ENCODE measurements around the gene SLC34A3.

The SLC34A3 gene

GRCh38 chr9:137245450-137246421 is 15.0 kb downstream of the SLC34A3 start:
- DNase-seq (ENCODE audit: low read depth) = no peak

DNA sequence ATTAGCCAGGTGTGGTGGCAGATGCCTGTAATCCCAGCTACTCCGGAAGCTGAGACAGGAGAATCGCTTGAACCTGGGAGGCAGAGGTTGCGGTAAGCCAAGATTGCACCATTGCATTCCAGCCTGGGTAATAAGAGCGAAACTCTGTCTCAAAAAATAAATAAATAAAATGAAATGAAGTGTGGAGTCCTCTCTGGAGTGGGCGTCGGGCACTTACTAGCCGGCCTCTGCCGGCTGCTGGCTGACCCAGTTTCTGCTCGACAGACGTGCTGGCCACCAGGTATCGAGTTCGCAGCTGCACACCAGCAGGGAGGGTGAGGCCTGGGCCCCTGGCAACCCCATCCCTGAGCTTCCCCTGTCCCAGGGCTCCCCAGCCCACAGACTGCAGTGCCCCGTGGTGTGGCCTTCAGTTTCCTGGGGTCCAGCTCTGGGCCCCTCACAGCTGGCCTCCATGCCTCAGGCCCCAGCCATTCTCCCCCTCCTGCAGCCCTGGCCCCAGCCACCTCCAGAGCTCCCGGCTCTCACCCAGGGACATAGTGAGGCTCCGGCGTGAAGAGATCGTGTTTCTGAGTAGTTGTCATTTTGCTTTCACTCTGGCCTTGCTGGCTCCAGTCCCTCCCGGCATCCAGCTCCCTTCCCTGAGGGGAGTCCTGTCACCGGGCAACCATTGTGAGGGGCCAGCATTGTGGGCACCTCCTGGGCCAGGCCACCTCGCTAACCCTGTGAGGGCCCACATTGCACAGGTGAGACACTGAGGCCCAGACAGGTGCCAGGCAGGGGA is 16.6 kb downstream of the SLC34A3 start:
- TF ChIP-seq, protein P1, sequence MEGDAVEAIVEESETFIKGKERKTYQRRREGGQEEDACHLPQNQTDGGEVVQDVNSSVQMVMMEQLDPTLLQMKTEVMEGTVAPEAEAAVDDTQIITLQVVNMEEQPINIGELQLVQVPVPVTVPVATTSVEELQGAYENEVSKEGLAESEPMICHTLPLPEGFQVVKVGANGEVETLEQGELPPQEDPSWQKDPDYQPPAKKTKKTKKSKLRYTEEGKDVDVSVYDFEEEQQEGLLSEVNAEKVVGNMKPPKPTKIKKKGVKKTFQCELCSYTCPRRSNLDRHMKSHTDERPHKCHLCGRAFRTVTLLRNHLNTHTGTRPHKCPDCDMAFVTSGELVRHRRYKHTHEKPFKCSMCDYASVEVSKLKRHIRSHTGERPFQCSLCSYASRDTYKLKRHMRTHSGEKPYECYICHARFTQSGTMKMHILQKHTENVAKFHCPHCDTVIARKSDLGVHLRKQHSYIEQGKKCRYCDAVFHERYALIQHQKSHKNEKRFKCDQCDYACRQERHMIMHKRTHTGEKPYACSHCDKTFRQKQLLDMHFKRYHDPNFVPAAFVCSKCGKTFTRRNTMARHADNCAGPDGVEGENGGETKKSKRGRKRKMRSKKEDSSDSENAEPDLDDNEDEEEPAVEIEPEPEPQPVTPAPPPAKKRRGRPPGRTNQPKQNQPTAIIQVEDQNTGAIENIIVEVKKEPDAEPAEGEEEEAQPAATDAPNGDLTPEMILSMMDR (IDR thresholded peaks at IDR 0.05; ENCODE audit: low read length, missing control alignments) = no peak
- no peak overlapping the region for H3K4me3 ChIP-seq (replicated peaks; ENCODE audit: low read depth, low read length)
- no peak for DNase-seq (ENCODE audit: low read depth)

More at GRCh38 chr9:137245450-137246421, 15.0 kb downstream of the SLC34A3 start:
- TF ChIP-seq, protein P1 (IDR thresholded peaks at IDR 0.05; ENCODE audit: low read length, missing control alignments) = no peak
- H3K4me3 ChIP-seq (replicated peaks; ENCODE audit: low read depth, low read length) = no peak overlapping the region

DNA sequence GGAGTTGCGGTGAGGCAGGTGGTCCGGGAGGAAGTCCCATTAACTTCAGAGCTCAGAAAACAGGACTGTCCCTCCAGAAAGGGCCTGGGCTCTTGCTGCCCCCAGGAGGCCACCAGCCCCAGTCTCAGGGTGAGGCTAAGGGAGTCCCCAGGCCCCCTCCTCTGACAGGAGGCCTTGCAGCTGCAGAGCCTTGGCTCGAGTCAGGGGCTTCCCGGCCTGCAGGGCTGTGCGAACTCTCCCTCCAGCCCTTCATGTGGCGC is 17.1 kb downstream of the SLC34A3 start:
- H3K4me3 ChIP-seq (replicated peaks; ENCODE audit: low read depth, low read length) = no peak overlapping the region
- no peak for DNase-seq (ENCODE audit: low read depth)
- TF ChIP-seq, protein P1 (IDR thresholded peaks at IDR 0.05; ENCODE audit: low read length, missing control alignments) = no peak

- TF ChIP-seq, protein P1 (IDR thresholded peaks at IDR 0.05; ENCODE audit: low read length, missing control alignments) = no peak
Measured at GRCh38 chr9:137250329-137251193, 19.9 kb downstream of the SLC34A3 start.

GRCh38 chr9:137251194-137251461 is 20.4 kb downstream of the SLC34A3 start, which contains the start of gene STPG3:
Gene STPG3, plus strand, starts transcription at chr9:137251286. Its CDS starts 1 bp downstream, at chr9:137251287.
- TF ChIP-seq, protein P1 (IDR thresholded peaks at IDR 0.05; ENCODE audit: low read length, missing control alignments) = no peak

More at GRCh38 chr9:137250329-137251193, 19.9 kb downstream of the SLC34A3 start:
- DNase-seq (ENCODE audit: low read depth) = no peak
- H3K4me3 ChIP-seq (replicated peaks; ENCODE audit: low read depth, low read length) = no peak overlapping the region

GRCh38 chr9:137251490-137252268 is 21.0 kb downstream of the SLC34A3 start:
- no peak overlapping the region for H3K4me3 ChIP-seq (replicated peaks; ENCODE audit: low read depth, low read length)
- no peak for DNase-seq (ENCODE audit: low read depth)
- TF ChIP-seq, protein P1 (IDR thresholded peaks at IDR 0.05; ENCODE audit: low read length, missing control alignments) = no peak

More at GRCh38 chr9:137251194-137251461, 20.4 kb downstream of the SLC34A3 start, which contains the start of gene STPG3:
- no peak for DNase-seq (ENCODE audit: low read depth)
- no peak within 1 kb of the TSS for H3K4me3 ChIP-seq (replicated peaks; ENCODE audit: low read depth, low read length)

All from fibroblast of pulmonary artery (primary cell).